Uterus (tissue), 2 donors: ENCODE measurements around the gene SLC6A9.

Source experiments
- POLR2A ChIP-seq, 2 donors: fragments of 450-650 bp; IDR thresholded peaks; one replicate each; pipeline ENCODE4 v1.6.1; 2016; ENCODE audit warnings: antibody characterized with exemption in 2 of 2, mild to moderate bottlenecking in 1 of 2, moderate library complexity in 1 of 2
- TF ChIP-seq, protein P1 (sequence below), 4 experiments: fragments of 200-600 bp in 2 of 4; fragments of 450-650 bp in 2 of 4; sonication (generic) in 2 of 4; IDR thresholded peaks; one replicate each; pipeline ENCODE4 v1.5.1; 2016 to 2019; ENCODE audit warnings: antibody characterized with exemption in 4 of 4, mild to moderate bottlenecking in 2 of 4, moderate library complexity in 1 of 4

DNA sequence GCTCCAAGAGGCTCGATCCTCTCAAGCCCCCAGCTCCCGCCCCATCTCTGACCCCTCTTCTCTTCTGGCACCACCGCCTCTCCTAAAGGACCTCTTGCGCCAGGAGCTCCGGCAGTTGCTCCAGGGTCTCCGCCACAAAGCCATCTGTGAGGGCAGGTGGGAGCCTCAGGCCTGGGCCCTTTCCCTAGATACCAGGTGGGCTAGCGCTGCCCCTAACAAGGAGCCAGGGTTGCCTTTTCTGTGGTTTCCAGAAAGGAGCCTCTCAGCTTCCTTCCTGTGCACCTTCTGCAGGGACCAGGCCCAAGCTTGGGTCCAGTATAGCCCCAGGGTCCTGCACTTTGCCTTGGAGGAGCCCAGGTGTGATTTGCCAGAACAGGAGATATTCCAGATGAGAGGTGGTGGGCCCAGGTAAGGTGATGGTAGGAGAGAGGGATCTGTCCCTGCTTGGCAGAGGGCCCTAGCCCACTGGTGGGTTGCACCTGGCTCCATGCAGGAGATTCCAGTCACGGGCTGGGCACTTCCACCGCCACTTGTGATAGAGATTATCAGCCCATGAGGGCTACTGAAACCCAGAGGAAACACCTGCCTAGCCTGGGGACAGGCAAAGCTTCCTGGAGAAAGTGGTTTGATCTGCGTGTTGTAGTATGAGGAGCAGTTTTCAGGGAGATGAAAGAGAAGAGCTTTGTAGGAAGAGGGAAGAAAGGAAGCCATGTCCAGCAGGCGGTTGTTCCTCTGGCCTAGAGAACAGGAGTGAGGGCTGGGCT, 38.8 kb downstream of the SLC6A9 start:
- TF ChIP-seq, protein P1, sequence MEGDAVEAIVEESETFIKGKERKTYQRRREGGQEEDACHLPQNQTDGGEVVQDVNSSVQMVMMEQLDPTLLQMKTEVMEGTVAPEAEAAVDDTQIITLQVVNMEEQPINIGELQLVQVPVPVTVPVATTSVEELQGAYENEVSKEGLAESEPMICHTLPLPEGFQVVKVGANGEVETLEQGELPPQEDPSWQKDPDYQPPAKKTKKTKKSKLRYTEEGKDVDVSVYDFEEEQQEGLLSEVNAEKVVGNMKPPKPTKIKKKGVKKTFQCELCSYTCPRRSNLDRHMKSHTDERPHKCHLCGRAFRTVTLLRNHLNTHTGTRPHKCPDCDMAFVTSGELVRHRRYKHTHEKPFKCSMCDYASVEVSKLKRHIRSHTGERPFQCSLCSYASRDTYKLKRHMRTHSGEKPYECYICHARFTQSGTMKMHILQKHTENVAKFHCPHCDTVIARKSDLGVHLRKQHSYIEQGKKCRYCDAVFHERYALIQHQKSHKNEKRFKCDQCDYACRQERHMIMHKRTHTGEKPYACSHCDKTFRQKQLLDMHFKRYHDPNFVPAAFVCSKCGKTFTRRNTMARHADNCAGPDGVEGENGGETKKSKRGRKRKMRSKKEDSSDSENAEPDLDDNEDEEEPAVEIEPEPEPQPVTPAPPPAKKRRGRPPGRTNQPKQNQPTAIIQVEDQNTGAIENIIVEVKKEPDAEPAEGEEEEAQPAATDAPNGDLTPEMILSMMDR (IDR thresholded peaks at IDR 0.05), result no peak
- no peak for TF ChIP-seq POLR2A (IDR thresholded peaks at IDR 0.05)
